ENCODE results near the gene SGMS1. TPM values are rescaled to one million over a fixed set of nuclear protein-coding genes. Genes with fewer than 3 reads are reported as not detected.

SGMS1 gene
- total RNA-seq, 1 donor from 2014 or later, result 128 TPM

DNA sequence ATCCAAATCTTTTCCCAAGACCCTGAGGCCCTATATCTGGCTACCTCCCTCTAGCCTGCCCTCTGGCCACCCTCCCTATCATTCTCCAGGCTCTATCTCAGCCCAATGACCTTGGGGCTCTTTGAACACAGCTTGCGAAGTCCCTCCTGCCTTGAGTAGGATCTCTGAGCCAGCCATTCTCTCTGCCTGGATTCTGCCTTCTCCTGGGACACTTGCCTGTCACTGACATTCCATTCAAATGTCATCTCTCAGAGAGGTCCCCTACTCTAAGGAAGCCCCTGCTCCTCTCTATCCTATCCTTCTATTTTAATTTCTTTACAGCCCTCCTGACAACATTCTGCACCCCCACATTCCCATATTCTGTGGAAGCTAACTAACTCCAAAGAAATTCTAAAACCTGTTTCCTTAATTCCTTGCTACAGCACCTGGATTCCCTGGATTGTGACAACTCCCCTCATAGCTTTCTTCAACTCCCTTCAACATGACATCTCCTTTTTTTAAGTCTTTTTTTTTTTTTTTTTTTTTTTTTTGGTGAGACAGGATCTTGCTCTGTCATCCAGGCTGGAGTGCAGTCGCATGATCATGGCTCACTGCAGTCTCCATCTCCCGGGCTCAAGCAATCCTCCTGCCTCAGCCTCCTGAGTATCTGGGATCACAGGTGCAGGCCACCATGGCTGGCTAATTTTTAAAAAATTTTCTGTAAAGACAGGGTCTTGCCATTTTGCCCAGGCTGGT is 291.5 kb downstream of the SGMS1 start:
- DNase-seq (ENCODE audit: low spot score in 2 of 2), result no peak
- TF ChIP-seq, protein P1, sequence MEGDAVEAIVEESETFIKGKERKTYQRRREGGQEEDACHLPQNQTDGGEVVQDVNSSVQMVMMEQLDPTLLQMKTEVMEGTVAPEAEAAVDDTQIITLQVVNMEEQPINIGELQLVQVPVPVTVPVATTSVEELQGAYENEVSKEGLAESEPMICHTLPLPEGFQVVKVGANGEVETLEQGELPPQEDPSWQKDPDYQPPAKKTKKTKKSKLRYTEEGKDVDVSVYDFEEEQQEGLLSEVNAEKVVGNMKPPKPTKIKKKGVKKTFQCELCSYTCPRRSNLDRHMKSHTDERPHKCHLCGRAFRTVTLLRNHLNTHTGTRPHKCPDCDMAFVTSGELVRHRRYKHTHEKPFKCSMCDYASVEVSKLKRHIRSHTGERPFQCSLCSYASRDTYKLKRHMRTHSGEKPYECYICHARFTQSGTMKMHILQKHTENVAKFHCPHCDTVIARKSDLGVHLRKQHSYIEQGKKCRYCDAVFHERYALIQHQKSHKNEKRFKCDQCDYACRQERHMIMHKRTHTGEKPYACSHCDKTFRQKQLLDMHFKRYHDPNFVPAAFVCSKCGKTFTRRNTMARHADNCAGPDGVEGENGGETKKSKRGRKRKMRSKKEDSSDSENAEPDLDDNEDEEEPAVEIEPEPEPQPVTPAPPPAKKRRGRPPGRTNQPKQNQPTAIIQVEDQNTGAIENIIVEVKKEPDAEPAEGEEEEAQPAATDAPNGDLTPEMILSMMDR (IDR thresholded peaks at IDR 0.05), result no peak
- intact Hi-C loops (cut with DNase I), result no loop called here

DNA sequence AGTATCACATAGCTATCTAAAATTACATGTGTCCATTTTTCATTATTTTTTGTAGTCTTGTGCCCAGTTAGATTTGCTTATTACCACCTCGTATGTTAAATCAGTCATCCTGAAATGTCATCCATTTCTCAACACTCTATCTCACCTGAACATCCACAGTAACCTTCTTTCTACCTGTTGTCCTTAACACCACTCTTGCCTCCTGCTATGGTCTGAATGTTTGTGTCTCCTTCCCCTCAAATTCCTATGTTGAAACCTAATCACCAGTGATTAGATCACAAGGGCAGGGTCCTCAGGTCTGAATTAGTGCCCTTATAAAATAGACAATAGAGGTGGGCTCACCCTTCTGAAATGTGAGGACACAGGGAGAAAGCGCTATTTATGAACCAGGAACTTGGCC is 292.3 kb downstream of the SGMS1 start:
- intact Hi-C loops (cut with DNase I), result no loop called here
- Histone ChIP-seq H3K4me1 (peaks cover 0 to 9% of the 10 kb centered on the region in 2 donors), H3K4me3 (no peak overlapping the region), H3K9me3 (no peaks in the 10 kb centered on the region), H3K27ac (no peak overlapping the region), H3K36me3 (no peaks in the 10 kb centered on the region), H3K27me3 (no peaks in the 10 kb centered on the region)
- no peak for DNase-seq (ENCODE audit: low spot score in 2 of 2)
- TF ChIP-seq, protein P1 (IDR thresholded peaks at IDR 0.05), result no peak

More for the DNA sequence above, 291.5 kb downstream of the SGMS1 start:
- Histone ChIP-seq H3K9me3 (no peaks in the 10 kb centered on the region), H3K27me3 (no peaks in the 10 kb centered on the region), H3K4me1 (peaks cover 0 to 4% of the 10 kb centered on the region in 2 donors), H3K27ac (no peak overlapping the region), H3K36me3 (no peaks in the 10 kb centered on the region), H3K4me3 (no peak overlapping the region)

DNA sequence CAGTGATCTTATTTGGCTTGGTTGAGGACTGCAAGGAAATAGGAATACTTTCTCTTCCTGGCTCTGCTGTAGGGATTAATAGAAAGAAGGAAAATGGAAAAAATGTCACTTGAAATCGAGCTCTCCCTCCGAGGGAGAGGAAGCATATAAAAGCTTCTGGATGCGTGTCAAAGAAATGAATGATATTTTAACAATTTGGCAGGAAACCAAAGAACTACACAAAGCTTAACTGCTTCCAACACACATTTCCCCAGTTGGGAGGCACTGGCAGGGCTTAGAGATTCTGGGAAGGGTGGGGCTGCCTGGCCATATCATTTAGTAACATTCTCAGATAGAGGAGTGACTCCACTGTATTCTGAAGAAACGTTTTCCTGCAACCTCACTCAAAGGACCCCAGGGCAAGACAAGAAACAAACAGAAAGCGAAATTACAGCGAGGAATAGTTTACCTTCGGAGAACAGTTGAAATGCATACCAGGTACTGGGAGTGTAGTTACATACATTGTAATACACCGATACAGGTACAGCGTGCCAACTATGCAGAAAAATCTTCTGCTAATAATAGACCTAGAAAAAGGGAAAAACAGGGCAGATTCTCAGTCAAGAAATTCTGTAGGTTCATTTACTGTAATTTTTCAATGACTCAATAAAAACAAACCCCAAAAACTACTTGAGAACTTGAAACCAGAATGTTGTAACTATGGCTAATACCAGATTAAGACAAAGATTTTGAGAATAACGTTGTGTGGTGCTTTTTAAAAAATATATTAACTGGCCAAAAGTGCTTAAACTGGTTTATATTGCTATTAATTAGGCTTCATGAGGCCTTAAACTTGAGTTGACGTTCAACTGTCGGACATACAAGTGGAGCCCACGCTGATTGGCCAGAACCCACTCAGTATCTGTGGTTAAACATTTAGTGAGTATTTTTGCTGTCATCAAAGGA is 296.7 kb downstream of the SGMS1 start:
- Histone ChIP-seq H3K36me3 (no peaks in the 10 kb centered on the region), H3K4me1 (peaks cover 4 to 34% of the 10 kb centered on the region in 2 donors), H3K27me3 (no peaks in the 10 kb centered on the region), H3K4me3 (peak overlapping the region; percentile 7 to 40), H3K27ac (peak overlapping the region; percentile 73 to 76), H3K9me3 (no peaks in the 10 kb centered on the region)
- intact Hi-C loops (cut with DNase I), result loop anchor here (5.0 to 10.0 kb wide), 3 partner anchors 90 to 168 kb away; no protein-coding TSS in a partner anchor
- DNase-seq (ENCODE audit: low spot score in 2 of 2), result peak in 1 of 2 donors; percentile 78
- TF ChIP-seq, protein P1 (IDR thresholded peaks at IDR 0.05), result no peak

DNA sequence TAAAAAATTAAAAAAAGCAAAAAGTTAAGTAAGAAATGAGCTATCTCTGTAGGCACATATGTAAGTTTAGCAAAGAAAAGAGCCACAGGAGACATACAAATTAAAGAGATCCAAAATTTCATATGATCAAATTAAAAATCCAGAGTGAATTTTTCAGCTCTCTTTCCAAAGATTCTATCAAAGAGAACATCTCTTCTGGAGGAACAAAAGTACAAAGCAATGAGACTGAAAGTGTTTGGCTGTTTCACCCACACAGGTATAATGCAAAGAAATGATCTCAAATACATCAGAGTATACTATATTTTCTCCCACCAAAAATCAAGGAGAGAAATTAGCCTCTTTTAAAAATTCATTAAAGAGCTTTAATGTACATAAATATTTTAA is 297.6 kb downstream of the SGMS1 start:
- Histone ChIP-seq H3K27ac (peak overlapping the region; percentile 73 to 76), H3K36me3 (no peaks in the 10 kb centered on the region), H3K9me3 (no peaks in the 10 kb centered on the region), H3K4me1 (peaks cover 4 to 37% of the 10 kb centered on the region in 2 donors), H3K4me3 (no peak overlapping the region), H3K27me3 (no peaks in the 10 kb centered on the region)
- TF ChIP-seq, protein P1 (IDR thresholded peaks at IDR 0.05), result no peak
- no peak for DNase-seq (ENCODE audit: low spot score in 2 of 2)
- intact Hi-C loops (cut with DNase I), result loop anchor here (5.0 to 10.0 kb wide), 3 partner anchors 91 to 169 kb away; no protein-coding TSS in a partner anchor

DNA sequence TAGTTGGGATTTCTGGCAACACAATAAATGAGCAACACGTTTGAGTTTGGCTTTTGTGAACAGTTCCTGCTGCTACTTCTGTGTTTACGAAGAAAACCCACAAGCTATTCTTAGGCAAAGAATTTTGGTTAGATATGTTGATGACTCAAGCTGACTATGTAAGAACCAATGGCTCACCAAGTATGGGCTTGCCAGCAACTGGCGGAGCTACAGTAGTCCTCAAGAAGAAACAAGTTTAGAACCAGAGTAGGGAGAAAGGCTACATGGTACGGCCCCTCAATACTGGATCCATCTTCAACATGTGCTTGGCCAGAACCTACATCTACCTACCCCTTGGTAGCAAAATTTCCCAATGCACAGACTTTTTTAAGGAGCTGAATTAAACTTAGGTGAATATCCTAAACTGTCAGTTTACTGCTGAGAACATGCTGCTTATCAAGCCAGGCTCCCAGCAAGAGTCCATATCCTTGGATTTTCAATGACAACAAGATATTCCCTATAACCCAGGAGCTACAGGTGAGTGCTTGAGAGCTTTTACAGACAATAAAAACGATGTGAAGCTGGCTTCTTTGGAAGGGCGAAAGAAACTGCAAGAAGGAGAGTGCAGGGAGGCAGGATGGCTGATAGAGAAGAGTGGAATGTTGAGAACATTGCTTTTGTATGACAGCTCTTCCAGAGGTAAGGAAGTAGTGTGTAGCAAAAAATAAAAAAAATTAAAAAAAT is 298.1 kb downstream of the SGMS1 start:
- no peaks in the 10 kb centered on the region for H3K36me3 ChIP-seq
- no peaks in the 10 kb centered on the region for H3K9me3 ChIP-seq
- no peaks in the 10 kb centered on the region for H3K27me3 ChIP-seq
- peak overlapping the region in 1 of 2 donors; percentile 39 for H3K4me3 ChIP-seq
- H3K4me1 ChIP-seq, result peaks cover 4 to 37% of the 10 kb centered on the region in 2 donors
- peak overlapping the region; percentile 73 to 76 for H3K27ac ChIP-seq
- intact Hi-C loops (cut with DNase I), result loop anchor here (1.0 to 10.0 kb wide), 4 partner anchors 92 to 299 kb away; no protein-coding TSS in a partner anchor
- DNase-seq (ENCODE audit: low spot score in 2 of 2), result peak; percentile 50 to 91
- TF ChIP-seq, protein P1 (IDR thresholded peaks at IDR 0.05), result no peak

Measured in ascending aorta (tissue), 2 donors.